Measurements from ENCODE around the gene OPHN1.

DNA sequence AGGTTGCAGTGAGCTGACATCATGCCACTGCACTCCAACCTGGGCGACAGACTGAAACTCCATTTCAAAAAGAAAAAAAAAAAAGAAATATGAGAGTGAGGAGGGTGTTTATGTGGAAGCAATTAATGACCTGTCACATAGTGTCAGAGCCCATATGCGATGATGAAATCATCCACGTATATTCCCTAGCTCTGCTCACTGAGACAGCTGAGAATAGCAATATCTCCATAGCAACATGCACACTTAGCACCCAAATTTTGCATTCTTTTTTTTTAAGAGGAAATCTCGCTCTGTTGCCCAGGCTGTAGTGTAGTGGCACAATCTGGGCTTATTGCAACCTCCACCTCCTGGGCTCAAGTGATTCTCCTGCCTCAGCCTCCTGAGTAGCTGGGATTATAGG, 31.5 kb upstream of the OPHN1 start:
- TF ChIP-seq, protein P1, sequence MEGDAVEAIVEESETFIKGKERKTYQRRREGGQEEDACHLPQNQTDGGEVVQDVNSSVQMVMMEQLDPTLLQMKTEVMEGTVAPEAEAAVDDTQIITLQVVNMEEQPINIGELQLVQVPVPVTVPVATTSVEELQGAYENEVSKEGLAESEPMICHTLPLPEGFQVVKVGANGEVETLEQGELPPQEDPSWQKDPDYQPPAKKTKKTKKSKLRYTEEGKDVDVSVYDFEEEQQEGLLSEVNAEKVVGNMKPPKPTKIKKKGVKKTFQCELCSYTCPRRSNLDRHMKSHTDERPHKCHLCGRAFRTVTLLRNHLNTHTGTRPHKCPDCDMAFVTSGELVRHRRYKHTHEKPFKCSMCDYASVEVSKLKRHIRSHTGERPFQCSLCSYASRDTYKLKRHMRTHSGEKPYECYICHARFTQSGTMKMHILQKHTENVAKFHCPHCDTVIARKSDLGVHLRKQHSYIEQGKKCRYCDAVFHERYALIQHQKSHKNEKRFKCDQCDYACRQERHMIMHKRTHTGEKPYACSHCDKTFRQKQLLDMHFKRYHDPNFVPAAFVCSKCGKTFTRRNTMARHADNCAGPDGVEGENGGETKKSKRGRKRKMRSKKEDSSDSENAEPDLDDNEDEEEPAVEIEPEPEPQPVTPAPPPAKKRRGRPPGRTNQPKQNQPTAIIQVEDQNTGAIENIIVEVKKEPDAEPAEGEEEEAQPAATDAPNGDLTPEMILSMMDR (IDR thresholded peaks at IDR 0.05; ENCODE audit: low read length) = no peak
- TF ChIP-seq EZH2 (optimal IDR thresholded peaks at IDR 0.05; ENCODE audit: low read depth, low read length) = no peak
- no peak for TF ChIP-seq EZH2phosphoT487 (IDR thresholded peaks at IDR 0.05; ENCODE audit: low read length)

Measured in MM.1S (cell line).